Measurements from ENCODE around the gene PRR23E. TPM values are rescaled to one million over a fixed set of nuclear protein-coding genes. Genes with fewer than 3 reads are reported as not detected.

PRR23E gene
- total RNA-seq, 1 experiment from 2014 or later: not detected

DNA sequence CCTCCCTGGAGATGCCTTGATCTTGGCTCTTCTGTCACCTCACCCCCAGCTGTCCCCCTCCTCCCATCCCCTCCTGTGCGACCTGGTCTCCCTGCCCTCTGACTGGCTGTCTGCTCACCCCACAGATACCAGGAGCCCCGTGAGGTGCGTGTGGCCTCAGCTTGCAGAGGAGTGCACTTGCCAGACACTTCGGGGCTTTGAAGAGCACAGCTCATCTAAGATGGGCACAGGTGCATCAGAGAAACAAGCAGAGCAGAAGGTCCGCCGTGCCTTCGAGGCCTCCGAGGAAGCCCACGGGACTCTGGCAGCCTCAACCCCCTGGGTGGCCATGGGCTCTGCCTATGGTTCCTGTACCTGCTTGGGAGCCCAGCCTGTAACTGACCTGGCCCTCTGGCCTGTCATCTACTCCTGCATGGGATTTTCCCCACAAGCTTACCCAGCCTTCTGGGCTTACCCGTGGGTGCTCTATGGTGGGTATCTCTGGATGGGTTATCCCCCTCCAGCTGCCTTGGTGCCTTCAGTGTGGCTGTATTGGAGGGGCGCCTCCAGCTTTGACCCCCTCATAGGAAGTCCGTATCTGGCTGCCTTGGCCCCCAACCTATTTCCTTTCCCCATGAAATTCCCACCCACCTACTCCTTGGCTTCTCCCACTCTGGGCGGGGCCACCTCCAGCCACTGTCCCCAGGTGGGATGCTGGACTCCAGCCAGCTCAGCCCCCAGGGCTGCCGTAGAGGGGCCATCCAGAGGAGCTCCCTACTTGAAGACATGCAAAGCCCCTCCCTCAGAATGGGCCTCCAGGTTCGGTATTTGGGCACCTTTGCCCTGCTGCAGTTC is 3.8 kb downstream of the PRR23E start:
- H3K4me3 Mint-ChIP-seq (ENCODE audit: unreplicated experiment): no peak overlapping the region
- POLR2A ChIA-PET: interaction anchor here (0.6 kb wide), 1 partner anchor 15 kb away, joined by 3 read pairs; no protein-coding TSS in a partner anchor
- intact Hi-C loops (cut with micrococcal nuclease): no loop called here
- BruUV-seq (replicated peaks): no TSS peak
- no peaks in the 10 kb centered on the region for H3K36me3 Mint-ChIP-seq (ENCODE audit: insufficient read depth, unreplicated experiment)
- DNase-seq (ENCODE audit: unreplicated experiment): no peak
- H3K9me3 Mint-ChIP-seq (ENCODE audit: unreplicated experiment): peaks cover 7% of the 10 kb centered on the region
- CTCF ChIA-PET: no interaction called here
- no peak overlapping the region for H3K27ac Mint-ChIP-seq (ENCODE audit: low read depth, unreplicated experiment)
- TF ChIP-seq, protein P1, sequence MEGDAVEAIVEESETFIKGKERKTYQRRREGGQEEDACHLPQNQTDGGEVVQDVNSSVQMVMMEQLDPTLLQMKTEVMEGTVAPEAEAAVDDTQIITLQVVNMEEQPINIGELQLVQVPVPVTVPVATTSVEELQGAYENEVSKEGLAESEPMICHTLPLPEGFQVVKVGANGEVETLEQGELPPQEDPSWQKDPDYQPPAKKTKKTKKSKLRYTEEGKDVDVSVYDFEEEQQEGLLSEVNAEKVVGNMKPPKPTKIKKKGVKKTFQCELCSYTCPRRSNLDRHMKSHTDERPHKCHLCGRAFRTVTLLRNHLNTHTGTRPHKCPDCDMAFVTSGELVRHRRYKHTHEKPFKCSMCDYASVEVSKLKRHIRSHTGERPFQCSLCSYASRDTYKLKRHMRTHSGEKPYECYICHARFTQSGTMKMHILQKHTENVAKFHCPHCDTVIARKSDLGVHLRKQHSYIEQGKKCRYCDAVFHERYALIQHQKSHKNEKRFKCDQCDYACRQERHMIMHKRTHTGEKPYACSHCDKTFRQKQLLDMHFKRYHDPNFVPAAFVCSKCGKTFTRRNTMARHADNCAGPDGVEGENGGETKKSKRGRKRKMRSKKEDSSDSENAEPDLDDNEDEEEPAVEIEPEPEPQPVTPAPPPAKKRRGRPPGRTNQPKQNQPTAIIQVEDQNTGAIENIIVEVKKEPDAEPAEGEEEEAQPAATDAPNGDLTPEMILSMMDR (IDR thresholded peaks at IDR 0.05; ENCODE audit: unreplicated experiment): no peak
- H3K4me1 Mint-ChIP-seq (ENCODE audit: insufficient read depth, unreplicated experiment): no peaks in the 10 kb centered on the region
- no peaks in the 10 kb centered on the region for H3K27me3 Mint-ChIP-seq (ENCODE audit: insufficient read depth, unreplicated experiment)

DNA sequence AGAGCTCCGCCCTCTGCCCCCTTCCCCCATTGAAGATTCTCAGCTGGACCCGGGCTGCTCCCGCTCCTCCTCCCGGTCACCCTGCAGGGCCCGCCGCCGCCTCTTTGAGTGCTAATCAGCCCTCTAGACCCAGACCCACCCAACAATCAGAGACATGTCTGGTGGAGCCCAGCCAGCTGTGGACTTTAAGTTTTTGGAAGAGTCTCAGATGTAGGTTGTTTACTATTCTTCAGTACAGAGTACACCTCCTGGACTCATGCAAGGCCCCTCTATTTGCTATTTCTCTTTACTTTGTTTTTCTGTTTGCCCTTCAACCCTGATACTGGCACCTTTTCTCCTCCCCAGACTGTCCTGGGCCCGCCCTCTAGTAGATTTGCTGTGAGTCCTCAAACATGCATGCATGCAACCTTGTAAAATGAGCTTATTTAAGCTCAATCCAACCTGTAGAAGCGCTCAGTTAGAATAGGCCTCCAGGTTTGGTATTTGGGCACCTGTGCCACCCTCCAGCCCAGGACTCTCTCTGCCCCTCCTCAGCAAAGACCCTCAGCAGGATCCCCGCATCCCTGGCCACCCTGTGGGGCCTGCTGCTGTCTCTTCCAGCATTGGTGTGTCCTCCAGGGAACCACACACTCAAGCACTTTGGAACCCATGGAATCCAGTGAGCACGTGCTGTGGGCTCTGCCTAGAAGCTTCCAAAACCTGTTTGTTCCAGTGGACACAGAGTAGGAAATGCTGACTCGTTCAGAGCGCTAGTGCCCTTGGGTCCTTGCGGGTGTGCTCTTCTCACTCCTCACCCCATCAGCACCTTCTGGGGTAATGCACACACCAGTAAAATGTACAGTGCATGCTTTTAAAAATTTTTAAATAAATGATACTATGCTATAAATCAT is 4.6 kb downstream of the PRR23E start:
- no TSS peak for BruUV-seq (replicated peaks)
- Mint-ChIP-seq H3K36me3 (ENCODE audit: insufficient read depth, unreplicated experiment) (no peaks in the 10 kb centered on the region), H3K4me1 (ENCODE audit: insufficient read depth, unreplicated experiment) (no peaks in the 10 kb centered on the region), H3K9me3 (ENCODE audit: unreplicated experiment) (peaks cover 11% of the 10 kb centered on the region), H3K4me3 (ENCODE audit: unreplicated experiment) (no peak overlapping the region), H3K27me3 (ENCODE audit: insufficient read depth, unreplicated experiment) (no peaks in the 10 kb centered on the region), H3K27ac (ENCODE audit: low read depth, unreplicated experiment) (no peak overlapping the region)
- TF ChIP-seq, protein P1 (IDR thresholded peaks at IDR 0.05; ENCODE audit: unreplicated experiment): no peak
- CTCF ChIA-PET: no interaction called here
- POLR2A ChIA-PET: no interaction called here
- no peak for DNase-seq (ENCODE audit: unreplicated experiment)
- intact Hi-C loops (cut with micrococcal nuclease): no loop called here

DNA sequence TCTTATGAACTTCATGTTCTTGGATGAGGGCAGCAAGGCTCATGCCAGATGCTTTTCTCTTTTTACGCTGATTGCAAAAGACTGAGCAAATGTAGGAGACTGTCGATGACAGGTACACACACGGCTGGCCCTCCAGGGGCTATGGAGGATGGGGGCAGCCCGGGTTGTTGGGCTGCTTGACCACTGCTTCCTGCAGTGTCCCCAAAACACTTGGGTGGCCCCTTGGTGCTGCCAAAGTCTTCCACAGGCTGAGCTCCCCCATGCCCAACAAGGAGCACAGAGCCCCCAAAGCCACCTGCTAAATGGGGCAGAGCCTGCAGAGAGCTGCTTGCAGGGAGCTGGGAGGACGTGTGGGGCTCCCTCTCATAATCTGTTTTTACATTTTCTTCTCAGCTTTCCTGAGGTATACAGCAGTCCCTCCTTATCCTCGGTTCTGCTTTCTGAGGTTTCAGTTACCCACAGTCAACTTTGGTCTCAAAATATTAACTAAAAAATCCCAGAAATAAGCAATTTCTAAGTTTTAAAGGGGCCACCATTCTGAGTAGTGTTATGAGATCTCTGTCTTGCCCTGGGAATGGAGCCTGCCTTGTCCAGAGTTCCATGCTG is 7.3 kb downstream of the PRR23E start:
- CTCF ChIA-PET: no interaction called here
- Mint-ChIP-seq H3K4me3 (ENCODE audit: unreplicated experiment) (no peak overlapping the region), H3K36me3 (ENCODE audit: insufficient read depth, unreplicated experiment) (no peaks in the 10 kb centered on the region), H3K27me3 (ENCODE audit: insufficient read depth, unreplicated experiment) (no peaks in the 10 kb centered on the region), H3K9me3 (ENCODE audit: unreplicated experiment) (peaks cover 17% of the 10 kb centered on the region), H3K4me1 (ENCODE audit: insufficient read depth, unreplicated experiment) (no peaks in the 10 kb centered on the region), H3K27ac (ENCODE audit: low read depth, unreplicated experiment) (no peak overlapping the region)
- BruUV-seq (replicated peaks): no TSS peak
- POLR2A ChIA-PET: no interaction called here
- DNase-seq (ENCODE audit: unreplicated experiment): no peak
- TF ChIP-seq, protein P1 (IDR thresholded peaks at IDR 0.05; ENCODE audit: unreplicated experiment): no peak
- intact Hi-C loops (cut with micrococcal nuclease): no loop called here

DNA sequence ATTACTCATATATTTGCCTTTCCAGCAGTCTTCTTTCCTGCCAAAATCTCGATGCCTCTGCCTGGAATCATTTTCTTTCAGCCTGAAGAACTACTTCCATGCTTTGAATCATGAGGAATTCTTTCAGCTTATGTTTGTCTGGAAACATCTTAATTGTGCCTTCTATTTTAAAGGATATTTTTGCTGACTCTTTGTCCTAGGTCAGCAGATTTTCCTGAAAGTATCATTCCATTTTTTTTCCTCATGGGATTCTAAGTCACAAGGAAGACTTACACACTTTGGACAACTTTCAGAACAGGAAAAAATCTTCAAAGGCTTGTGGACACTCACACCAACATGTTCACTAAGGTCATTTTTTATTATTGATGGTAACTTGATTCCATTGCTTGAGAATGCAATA is 10.1 kb downstream of the PRR23E start:
- BruUV-seq (replicated peaks): no TSS peak
- intact Hi-C loops (cut with micrococcal nuclease): no loop called here
- H3K27ac Mint-ChIP-seq (ENCODE audit: low read depth, unreplicated experiment): no peak overlapping the region
- no peak overlapping the region for H3K4me3 Mint-ChIP-seq (ENCODE audit: unreplicated experiment)
- H3K36me3 Mint-ChIP-seq (ENCODE audit: insufficient read depth, unreplicated experiment): no peaks in the 10 kb centered on the region
- TF ChIP-seq, protein P1 (IDR thresholded peaks at IDR 0.05; ENCODE audit: unreplicated experiment): no peak
- POLR2A ChIA-PET: no interaction called here
- H3K4me1 Mint-ChIP-seq (ENCODE audit: insufficient read depth, unreplicated experiment): no peaks in the 10 kb centered on the region
- CTCF ChIA-PET: interaction anchor here (0.7 kb wide), 1 partner anchor 1119 kb away, joined by 3 read pairs; no protein-coding TSS in a partner anchor
- no peaks in the 10 kb centered on the region for H3K27me3 Mint-ChIP-seq (ENCODE audit: insufficient read depth, unreplicated experiment)
- peaks cover 17% of the 10 kb centered on the region for H3K9me3 Mint-ChIP-seq (ENCODE audit: unreplicated experiment)
- DNase-seq (ENCODE audit: unreplicated experiment): no peak
